DOHH2 (cell line): ENCODE measurements around the gene MORN3.
"Not testable (repeated sequence)": the region's sequence is repeated elsewhere in the genome, so short reads cannot be mapped to it uniquely, and the experiment has no call there.

ENCODE experiments used
- CTCF ChIP-seq: fragments of 200-600 bp; sonication (generic); IDR thresholded peaks from one replicate; pipeline ENCODE4 v1.5.1; 2014; ENCODE audit warnings: antibody characterized with exemption, mild to moderate bottlenecking, low read depth, low read length; ENCODE audit not compliant: poor library complexity, severe bottlenecking
- EZH2phosphoT487 ChIP-seq: fragments of 200-600 bp; sonication (generic); IDR thresholded peaks from 2 replicates; pipeline ENCODE4 v1.6.1; 2017; ENCODE audit warnings: borderline replicate concordance, mild to moderate bottlenecking, antibody characterized with exemption, low read length, moderate library complexity, mixed read lengths

- TF ChIP-seq CTCF, EZH2phosphoT487: not testable (repeated sequence)
These were observed 23.3 kb upstream of the MORN3 start for GRCh38 chr12:121692744-121693143.
